Mucosa of rectum (tissue), 2 donors: ENCODE data around the gene TBX6.

ENCODE experiments used
- H3K27ac ChIP-seq, 2 donors: one replicate each; pipeline ENCODE4 v1.7.0; 2013; ENCODE audit warnings: inconsistent platforms in 2 of 2, low read depth in 2 of 2, low read length in 2 of 2
- H3K27me3 ChIP-seq, 2 donors: one replicate each; pipeline ENCODE4 v1.7.0; 2013; ENCODE audit warnings: low read length in 2 of 2; ENCODE audit not compliant: control insufficient read depth in 2 of 2, insufficient read depth in 2 of 2
- H3K36me3 ChIP-seq, 2 donors: one replicate each; pipeline ENCODE4 v1.7.0; 2013; ENCODE audit warnings: low read length in 2 of 2; ENCODE audit not compliant: control insufficient read depth in 2 of 2, insufficient read depth in 2 of 2
- H3K4me1 ChIP-seq, 2 donors: one replicate each; pipeline ENCODE4 v1.7.0; 2013; ENCODE audit warnings: low read length in 2 of 2, mild to moderate bottlenecking in 1 of 2; ENCODE audit not compliant: control insufficient read depth in 2 of 2, insufficient read depth in 2 of 2
- H3K4me3 ChIP-seq, 2 donors: one replicate each; pipeline ENCODE4 v1.7.0; 2013; ENCODE audit warnings: low read length in 2 of 2
- H3K9ac ChIP-seq, 2 donors: one replicate each; pipeline ENCODE4 v1.7.0; 2013; ENCODE audit warnings: low read length in 2 of 2, low read depth in 1 of 2, mild to moderate bottlenecking in 1 of 2
- H3K9me3 ChIP-seq, 2 donors: one replicate each; pipeline ENCODE4 v1.7.0; 2013; ENCODE audit warnings: low read length in 2 of 2; ENCODE audit not compliant: control insufficient read depth in 2 of 2
- donor health status: healthy.
- donor health status: Normal muscosa, but diverticular disease.

The TBX6 gene

DNA sequence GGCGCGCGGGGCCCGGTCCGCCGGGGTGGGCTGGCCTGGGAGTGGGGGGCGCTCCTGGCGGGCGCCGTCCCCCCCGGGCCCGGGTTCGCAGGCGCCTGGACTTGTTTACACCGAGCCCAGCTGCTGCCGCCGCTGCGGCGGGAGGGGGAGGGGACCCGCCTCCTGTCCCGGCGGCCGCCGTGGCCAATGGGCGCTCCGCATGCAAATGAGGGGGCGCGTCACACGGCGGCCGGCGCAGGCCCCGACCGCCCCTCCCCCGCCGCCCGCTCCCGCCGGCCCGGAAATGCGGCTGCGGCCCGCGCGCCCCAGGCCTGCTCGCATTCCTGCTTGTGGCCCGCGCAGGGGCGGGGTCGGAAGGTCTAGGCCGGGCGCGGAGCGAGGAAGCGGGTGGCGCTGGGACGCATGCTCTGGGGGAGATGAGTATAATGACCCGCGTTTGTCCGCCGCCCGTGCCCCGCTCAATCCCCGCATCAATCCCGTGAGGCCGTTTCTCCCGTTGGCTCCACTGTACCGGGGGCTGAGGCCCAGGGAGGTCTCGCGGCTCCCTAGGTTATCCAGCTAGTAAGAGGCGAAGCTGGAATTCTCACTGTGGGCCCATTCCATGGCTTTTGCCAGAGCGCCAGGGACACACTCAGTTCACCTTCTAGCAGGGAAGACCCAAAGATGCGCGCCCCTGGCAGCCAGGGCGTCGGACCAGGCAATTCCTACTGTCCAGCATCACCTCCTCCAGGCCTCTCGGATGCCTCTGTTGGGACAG is 4.6 kb upstream of the TBX6 start, which contains the start of gene YPEL3:
Gene YPEL3 (minus strand): TSS at position 109 of the 757 bp plus-strand sequence. CDS start 731 bp downstream, outside the sequence.
- H3K27me3 ChIP-seq, result no peaks in the 10 kb centered on the region
- peak within 1 kb of the TSS; percentile 87 to 91 for H3K9ac ChIP-seq
- H3K36me3 ChIP-seq, result peaks cover 11 to 14% of the 10 kb centered on the region in 2 donors
- peaks cover 26 to 28% of the 10 kb centered on the region in 2 donors for H3K4me1 ChIP-seq
- H3K9me3 ChIP-seq, result peaks cover 0 to 7% of the 10 kb centered on the region in 2 donors
- H3K4me3 ChIP-seq, result peak within 1 kb of the TSS; percentile 74 to 91
- H3K27ac ChIP-seq, result peak within 1 kb of the TSS; percentile 88 to 93

- H3K9me3 ChIP-seq, result peaks cover 0 to 7% of the 10 kb centered on the region in 2 donors
- peak overlapping the region; percentile 82 to 91 for H3K9ac ChIP-seq
- H3K4me1 ChIP-seq, result peaks cover 29 to 32% of the 10 kb centered on the region in 2 donors
- H3K27ac ChIP-seq, result peak overlapping the region; percentile 83 to 92
- peak overlapping the region; percentile 74 to 91 for H3K4me3 ChIP-seq
- H3K36me3 ChIP-seq, result peaks cover 11 to 14% of the 10 kb centered on the region in 2 donors
- no peaks in the 10 kb centered on the region for H3K27me3 ChIP-seq
Measured at GRCh38 chr16:30095166-30096078, 3.7 kb upstream of the TBX6 start.

DNA sequence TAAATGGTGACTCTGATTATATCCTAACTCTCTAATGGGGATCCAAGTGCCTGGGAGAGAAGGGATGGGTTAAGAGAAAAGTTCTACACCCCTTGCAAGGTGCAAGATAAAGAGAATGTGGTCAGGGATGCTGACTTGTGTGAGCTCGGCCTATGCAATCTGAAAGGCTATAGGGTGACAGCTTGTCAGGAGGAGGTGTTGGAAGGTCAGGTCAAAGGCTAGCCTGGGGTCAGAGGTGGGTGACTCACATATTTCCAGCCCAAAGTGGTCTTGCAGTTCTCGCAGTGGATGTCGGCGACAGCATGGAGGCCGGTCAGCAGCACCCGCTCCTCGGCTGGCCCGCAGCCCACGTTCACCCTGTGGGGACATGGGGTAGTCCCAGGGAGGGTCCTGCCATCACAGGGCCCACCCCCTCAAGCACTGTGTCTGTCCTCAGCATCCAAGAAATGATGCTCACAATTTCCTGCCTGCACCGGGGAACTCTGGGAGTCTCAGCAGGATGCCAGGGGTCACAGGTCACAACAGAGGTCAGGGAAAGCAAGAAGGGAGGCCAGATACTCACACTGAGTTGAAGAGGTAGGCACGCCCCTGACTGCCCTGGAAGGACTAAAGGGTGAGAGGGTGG is 2.9 kb upstream of the TBX6 start:
- Histone ChIP-seq H3K9ac (peak overlapping the region; percentile 82 to 91), H3K4me1 (peaks cover 29 to 32% of the 10 kb centered on the region in 2 donors), H3K9me3 (peaks cover 0 to 7% of the 10 kb centered on the region in 2 donors), H3K27me3 (no peaks in the 10 kb centered on the region), H3K36me3 (peaks cover 11 to 14% of the 10 kb centered on the region in 2 donors), H3K27ac (peak overlapping the region; percentile 83 to 92), H3K4me3 (peak overlapping the region; percentile 74 to 91)

DNA sequence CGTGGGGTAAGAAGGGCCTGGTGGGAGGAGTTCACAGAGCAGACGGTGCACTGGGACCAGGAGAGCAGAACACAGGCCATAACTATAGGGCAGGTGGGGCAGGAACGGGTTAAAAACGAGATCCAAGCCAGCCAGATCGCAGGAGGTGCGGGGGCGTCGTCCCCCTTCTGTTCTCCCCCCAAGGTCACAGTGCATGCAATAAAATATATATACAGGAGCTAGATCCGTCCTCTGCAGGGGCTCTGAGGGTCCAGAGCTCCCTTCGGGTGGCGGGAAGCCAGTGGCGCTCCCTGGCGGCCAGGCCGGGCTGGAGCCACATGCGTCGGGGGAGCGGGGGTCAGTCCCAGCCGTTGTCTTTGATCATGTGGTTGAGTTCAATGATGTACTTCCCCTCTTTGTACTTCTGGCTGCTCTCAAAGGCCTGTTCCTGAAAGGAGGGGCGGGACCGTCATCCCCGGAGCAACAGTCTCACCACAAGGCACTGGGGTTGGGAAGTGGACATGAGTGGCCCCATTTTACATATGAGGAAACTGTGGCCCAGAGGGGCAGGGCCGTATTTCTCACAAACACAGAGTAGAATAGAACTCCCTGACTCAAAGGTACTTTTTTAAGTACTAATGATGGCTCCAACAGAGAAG is 768 bp upstream of the TBX6 start:
- H3K4me3 ChIP-seq, result peak overlapping the region; percentile 63 to 76
- H3K27me3 ChIP-seq, result no peaks in the 10 kb centered on the region
- peak overlapping the region; percentile 71 to 78 for H3K9ac ChIP-seq
- peaks cover 12 to 14% of the 10 kb centered on the region in 2 donors for H3K36me3 ChIP-seq
- H3K9me3 ChIP-seq, result peaks cover 0 to 3% of the 10 kb centered on the region in 2 donors
- H3K27ac ChIP-seq, result peak overlapping the region; percentile 70 to 87
- peaks cover 29 to 32% of the 10 kb centered on the region in 2 donors for H3K4me1 ChIP-seq

- Histone ChIP-seq H3K4me3 (peak overlapping the region; percentile 63 to 76), H3K36me3 (peaks cover 14 to 16% of the 10 kb centered on the region in 2 donors), H3K4me1 (peaks cover 25 to 30% of the 10 kb centered on the region in 2 donors), H3K27me3 (no peaks in the 10 kb centered on the region), H3K27ac (peak overlapping the region in 1 of 2 donors; percentile 9), H3K9ac (peak overlapping the region in 1 of 2 donors; percentile 78), H3K9me3 (no peaks in the 10 kb centered on the region)
Measured at GRCh38 chr16:30090610-30091331, 953 bp downstream of the TBX6 start.

- no peak overlapping the region for H3K27ac ChIP-seq
- H3K9me3 ChIP-seq, result no peaks in the 10 kb centered on the region
- H3K27me3 ChIP-seq, result no peaks in the 10 kb centered on the region
- H3K9ac ChIP-seq, result no peak overlapping the region
- H3K36me3 ChIP-seq, result peaks cover 11 to 15% of the 10 kb centered on the region in 2 donors
- H3K4me3 ChIP-seq, result no peak overlapping the region
- H3K4me1 ChIP-seq, result peaks cover 12 to 20% of the 10 kb centered on the region in 2 donors
Measured at GRCh38 chr16:30088832-30089624, 2.7 kb downstream of the TBX6 start.

GRCh38 chr16:30088237-30088831 is 3.4 kb downstream of the TBX6 start:
- peaks cover 12 to 20% of the 10 kb centered on the region in 2 donors for H3K4me1 ChIP-seq

DNA sequence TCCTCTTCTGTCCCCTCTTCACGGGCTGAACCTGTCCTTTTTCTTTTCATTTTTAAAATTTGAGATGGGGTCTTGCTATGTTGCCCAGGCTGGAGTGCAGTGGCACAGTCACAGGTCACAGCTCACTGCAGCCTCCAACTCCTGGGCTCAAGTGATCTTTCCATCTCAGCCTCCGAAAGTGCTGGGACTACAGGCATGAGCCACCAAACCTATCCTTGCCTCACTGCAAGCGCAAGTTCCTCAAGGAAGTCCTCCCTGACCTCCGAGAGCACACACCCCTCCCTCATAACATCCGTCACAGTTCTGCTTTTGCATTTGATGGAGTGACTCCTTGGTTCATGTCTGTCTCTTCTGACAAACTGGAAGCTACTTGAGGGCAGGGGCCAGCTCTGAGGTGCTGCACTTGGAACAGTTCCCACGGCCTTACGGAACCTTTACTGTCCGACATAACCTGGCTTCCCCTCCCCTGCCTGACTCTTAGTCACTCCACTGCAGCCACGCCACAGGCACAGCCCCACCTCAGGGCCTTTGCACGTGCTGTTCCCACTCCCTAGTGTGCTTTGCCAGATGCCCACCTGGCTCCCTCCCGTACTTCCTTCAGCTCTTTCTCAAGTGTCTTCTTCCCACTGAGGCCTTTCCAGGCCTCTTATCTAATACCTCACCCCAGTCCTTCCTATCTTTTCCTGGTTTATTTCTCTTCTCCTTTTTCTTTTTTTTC is 4.4 kb downstream of the TBX6 start:
- peaks cover 24 to 28% of the 10 kb centered on the region in 2 donors for H3K36me3 ChIP-seq
- no peak overlapping the region for H3K27ac ChIP-seq
- H3K9me3 ChIP-seq, result no peaks in the 10 kb centered on the region

More at GRCh38 chr16:30088237-30088831, 3.4 kb downstream of the TBX6 start:
- Histone ChIP-seq H3K4me3 (no peak overlapping the region), H3K27me3 (no peaks in the 10 kb centered on the region), H3K9ac (no peak overlapping the region), H3K36me3 (peaks cover 14 to 18% of the 10 kb centered on the region in 2 donors), H3K27ac (no peak overlapping the region), H3K9me3 (no peaks in the 10 kb centered on the region)

More for the DNA sequence above, 4.4 kb downstream of the TBX6 start:
- Histone ChIP-seq H3K4me3 (no peak overlapping the region), H3K4me1 (peaks cover 7 to 12% of the 10 kb centered on the region in 2 donors), H3K27me3 (no peaks in the 10 kb centered on the region), H3K9ac (no peak overlapping the region)
